Body of pancreas (tissue), 4 donors: ENCODE results near the gene INPP5D. TPM values are rescaled to one million over a fixed set of nuclear protein-coding genes. Genes with fewer than 3 reads are reported as not detected.
"Not testable (repeated sequence)": the region's sequence is repeated elsewhere in the genome, so short reads cannot be mapped to it uniquely, and the experiment has no call there.

Experiments
- ATAC-seq: fragments of 150-250 bp; one replicate; pipeline ENCODE4 v1.9.1; 2016
- DNase-seq, 4 donors: peaks; one replicate each; pipeline ENCODE4 v3.0.0-alpha.2; 2019
- H3K27ac ChIP-seq, 4 donors: fragments of 200-600 bp; sonication (generic); 1 replicate in 3 of 4; 2 replicates in 1 of 4; pipeline versions ENCODE4 v1.5.1 to v1.6.1; 2016 to 2019; ENCODE audit warnings: mild to moderate bottlenecking in 1 of 4, mixed read lengths in 1 of 4, moderate library complexity in 1 of 4
- H3K27me3 ChIP-seq, 2 donors: fragments of 200-600 bp; sonication (generic); one replicate each; pipeline ENCODE4 v1.6.0; 2016; ENCODE audit warnings: mild to moderate bottlenecking in 1 of 2
- H3K36me3 ChIP-seq, 2 donors: fragments of 200-600 bp; sonication (generic); replicated peaks in 1 of 2; 2 replicates each; pipeline ENCODE4 v1.5.1; 2016; ENCODE audit warnings: low read depth in 2 of 2; ENCODE audit not compliant: insufficient read depth in 1 of 2
- H3K4me1 ChIP-seq: fragments of 200-600 bp; sonication (generic); one replicate; pipeline ENCODE4 v1.6.0; 2016
- H3K4me3 ChIP-seq, 2 donors: fragments of 200-600 bp; sonication (generic); 1 replicate in 1 of 2; 2 replicates in 1 of 2; pipeline ENCODE4 v1.5.1; 2016 to 2019
- H3K9me3 ChIP-seq, 3 donors: fragments of 200-600 bp; sonication (generic); 1 replicate in 2 of 3; 2 replicates in 1 of 3; pipeline ENCODE4 v1.5.1; 2016
- CTCF ChIP-seq, 7 experiments: fragments of 450-650 bp in 4 of 7; fragments of 200-600 bp in 3 of 7; sonication (generic) in 3 of 7; IDR thresholded peaks; one replicate each; pipeline ENCODE4 v1.5.1; 2016 to 2019; ENCODE audit warnings: antibody characterized with exemption in 7 of 7
- POLR2A ChIP-seq, 3 donors: fragments of 450-650 bp; IDR thresholded peaks; one replicate each; pipeline ENCODE4 v1.6.1; 2016; ENCODE audit warnings: antibody characterized with exemption in 3 of 3, mild to moderate bottlenecking in 2 of 3
- WGBS, 2 donors: methylation state at CpG; one replicate each; pipeline ENCODE4 v1.1.5; 2017; 5-methylcytosine and 5-hydroxymethylcytosine counted together
- intact Hi-C: fragments of 100-400 bp; cut with DNase I; formaldehyde crosslinking; loops from one replicate; pipeline ENCODE4 v1.15.1; 2023
- total RNA-seq, 2 donors: library from RNA; depleted of rRNA; stranded (reverse); fragments of >200 nt; gene quantifications; one replicate each; pipeline ENCODE4 v1.1.0, GENCODE V29; 2016

INPP5D gene
- total RNA-seq, 2 donors from 2014 or later = 0.99 to 8.8 TPM

- H3K4me1 ChIP-seq = peaks cover 5% of the 10 kb centered on the region
- no peak overlapping the region for H3K4me3 ChIP-seq
- intact Hi-C loops = no loop called here
- ATAC-seq (no peak), DNase-seq (no peak)
- TF ChIP-seq POLR2A (IDR thresholded peaks at IDR 0.05) (no peak), CTCF (IDR thresholded peaks at IDR 0.05) (no peak)
- no peaks in the 10 kb centered on the region for H3K9me3 ChIP-seq
- 97 to 100% methylated on average over 1 of the region's 1 CpG for WGBS, 2 donors
- H3K36me3 ChIP-seq = no peaks in the 10 kb centered on the region
- H3K27me3 ChIP-seq = no peaks in the 10 kb centered on the region
- no peak overlapping the region for H3K27ac ChIP-seq
These were observed 42.2 kb upstream of the INPP5D start for GRCh38 chr2:233017947-233018346.

GRCh38 chr2:233019610-233020009 lies 40.5 kb upstream of the INPP5D start:
- ATAC-seq, H3K27ac ChIP-seq, intact Hi-C loops, H3K4me1 ChIP-seq, H3K27me3 ChIP-seq, DNase-seq, H3K36me3 ChIP-seq, H3K4me3 ChIP-seq, H3K9me3 ChIP-seq: not testable (repeated sequence)
- 83 to 90% methylated on average over 4 of the region's 4 CpGs for WGBS, 2 donors

DNA sequence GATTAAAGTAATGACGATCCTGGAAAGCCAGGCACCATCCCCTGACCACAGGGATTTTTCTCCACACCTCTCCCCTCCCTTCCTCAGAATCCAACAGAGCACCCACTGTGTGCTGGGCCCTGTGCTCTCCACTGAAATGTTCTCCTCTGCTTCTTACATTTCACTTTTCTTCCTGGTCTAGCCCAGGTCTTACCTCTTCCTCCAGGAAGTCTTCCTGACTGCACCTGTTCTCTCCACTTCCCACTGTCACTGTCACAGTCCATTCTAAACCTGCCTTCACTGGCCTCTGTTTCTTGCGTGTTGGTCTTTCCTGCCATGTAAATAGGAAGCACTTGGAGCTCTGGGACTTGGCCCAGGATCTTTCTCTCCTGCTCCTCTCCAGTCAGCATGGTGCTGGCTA lies 39.7 kb upstream of the INPP5D start:
- TF ChIP-seq POLR2A (IDR thresholded peaks at IDR 0.05) = no peak
- no peak for TF ChIP-seq CTCF (IDR thresholded peaks at IDR 0.05)
- DNase-seq (no peak), ATAC-seq (no peak)
- H3K27ac ChIP-seq = no peak overlapping the region
- intact Hi-C loops = no loop called here
- no peaks in the 10 kb centered on the region for H3K27me3 ChIP-seq
- no peaks in the 10 kb centered on the region for H3K36me3 ChIP-seq
- WGBS, 2 donors = 66 to 84% methylated on average over 2 of the region's 2 CpGs
- H3K9me3 ChIP-seq = no peaks in the 10 kb centered on the region
- no peak overlapping the region for H3K4me3 ChIP-seq
- no peaks in the 10 kb centered on the region for H3K4me1 ChIP-seq

DNA sequence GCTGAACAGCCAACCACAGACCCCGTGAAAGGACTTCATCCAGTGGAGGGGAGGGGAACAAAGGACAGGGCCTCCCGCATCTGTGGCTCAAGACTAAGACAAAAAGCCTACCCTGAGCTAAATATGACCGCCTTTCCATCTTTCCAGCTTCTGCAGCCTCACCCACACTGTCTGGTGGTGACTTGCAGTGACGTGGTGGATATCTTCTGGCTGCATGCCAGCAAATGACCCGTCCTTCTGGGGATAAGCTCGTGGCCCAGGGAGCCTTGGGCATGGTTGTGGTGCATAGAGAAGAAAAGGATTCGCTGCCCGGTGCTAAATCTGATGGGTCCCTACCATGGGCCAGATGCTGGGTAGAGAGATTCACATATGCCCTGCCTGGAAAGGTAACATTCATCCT lies 38.4 kb upstream of the INPP5D start:
- intact Hi-C loops = no loop called here
- no peaks in the 10 kb centered on the region for H3K4me1 ChIP-seq
- WGBS, 2 donors = 66 to 67% methylated on average over 8 of the region's 8 CpGs

GRCh38 chr2:233022561-233022960 lies 37.6 kb upstream of the INPP5D start:
- TF ChIP-seq POLR2A (IDR thresholded peaks at IDR 0.05) (no peak), CTCF (IDR thresholded peaks at IDR 0.05) (no peak)
- Histone ChIP-seq H3K4me3 (no peak overlapping the region), H3K4me1 (no peaks in the 10 kb centered on the region), H3K27me3 (no peaks in the 10 kb centered on the region), H3K36me3 (no peaks in the 10 kb centered on the region), H3K9me3 (no peaks in the 10 kb centered on the region), H3K27ac (no peak overlapping the region)
- DNase-seq = no peak
- WGBS, 2 donors = 78 to 80% methylated on average over 6 to 7 of the region's 8 CpGs
- ATAC-seq = no peak
- intact Hi-C loops = no loop called here

More for the DNA sequence above, 38.4 kb upstream of the INPP5D start:
- Histone ChIP-seq H3K4me3 (no peak overlapping the region), H3K9me3 (no peaks in the 10 kb centered on the region), H3K36me3 (no peaks in the 10 kb centered on the region), H3K27ac (no peak overlapping the region), H3K27me3 (no peaks in the 10 kb centered on the region)
- ATAC-seq (no peak), DNase-seq (no peak)
- TF ChIP-seq POLR2A (IDR thresholded peaks at IDR 0.05) (no peak), CTCF (IDR thresholded peaks at IDR 0.05) (no peak)
